Osteoblast (primary cell): ENCODE data around the gene CEP170B. TPM values are rescaled to one million over a fixed set of nuclear protein-coding genes. Genes with fewer than 3 reads are reported as not detected.
"Not testable (repeated sequence)": the region's sequence is repeated elsewhere in the genome, so short reads cannot be mapped to it uniquely, and the experiment has no call there.

Experiments
- DNase-seq: peaks from one replicate; pipeline ENCODE4 v3.0.0; 2011; ENCODE audit warnings: low spot score, mixed read lengths; ENCODE audit not compliant: insufficient read length; ENCODE audit errors: missing footprints
- H2AFZ ChIP-seq: 2 replicates; pipeline ENCODE4 v1.6.0; 2011; ENCODE audit warnings: mild to moderate bottlenecking, low read length
- H3K27ac ChIP-seq: 2 replicates; pipeline ENCODE4 v1.5.1; 2011; ENCODE audit warnings: mild to moderate bottlenecking, low read depth, low read length, moderate library complexity
- H3K27me3 ChIP-seq: 2 replicates; pipeline ENCODE4 v1.6.0; 2012; ENCODE audit warnings: mild to moderate bottlenecking, control low read depth, inconsistent platforms, low read length, moderate library complexity; ENCODE audit not compliant: insufficient read depth
- H3K36me3 ChIP-seq: 2 replicates; pipeline ENCODE4 v1.5.1; 2011; ENCODE audit warnings: mild to moderate bottlenecking, low read length, control low read depth, moderate library complexity; ENCODE audit not compliant: insufficient read depth
- H3K4me1 ChIP-seq: 2 replicates; pipeline ENCODE4 v1.5.1; 2011; ENCODE audit warnings: mild to moderate bottlenecking, low read length, control low read depth, moderate library complexity; ENCODE audit not compliant: insufficient read depth
- H3K4me2 ChIP-seq: 2 replicates; pipeline ENCODE4 v1.6.0; 2011; ENCODE audit warnings: mild to moderate bottlenecking, low read length; ENCODE audit not compliant: insufficient read depth
- H3K4me3 ChIP-seq: fragments of 200-600 bp; sonication (generic); 3 replicates; pipeline ENCODE4 v1.5.1; 2012; ENCODE audit warnings: mild to moderate bottlenecking, low read length, inconsistent platforms; ENCODE audit not compliant: insufficient read depth
- H3K79me2 ChIP-seq: 2 replicates; pipeline ENCODE4 v1.6.0; 2012; ENCODE audit warnings: mild to moderate bottlenecking, low read length, control low read depth, inconsistent platforms; ENCODE audit not compliant: insufficient read depth
- H3K9me3 ChIP-seq: 2 replicates; pipeline ENCODE4 v1.5.1; 2011; ENCODE audit warnings: low read depth, low read length, control low read depth
- H4K20me1 ChIP-seq: 2 replicates; pipeline ENCODE4 v1.6.0; 2012; ENCODE audit warnings: mild to moderate bottlenecking, low read length, control low read depth; ENCODE audit not compliant: insufficient read depth
- CTCF ChIP-seq: IDR thresholded peaks from 2 replicates; pipeline ENCODE4 v1.5.1; 2011; ENCODE audit warnings: mild to moderate bottlenecking, low read depth, low read length, moderate library complexity; ENCODE audit errors: extremely low read depth
- total RNA-seq: library from RNA; depleted of rRNA; stranded (reverse); fragments of >200 nt; gene quantifications from 2 replicates; pipeline ENCODE4 v1.2.3, GENCODE V29; 2012

The CEP170B gene
- total RNA-seq, 1 donor, result 21.0 TPM

DNA sequence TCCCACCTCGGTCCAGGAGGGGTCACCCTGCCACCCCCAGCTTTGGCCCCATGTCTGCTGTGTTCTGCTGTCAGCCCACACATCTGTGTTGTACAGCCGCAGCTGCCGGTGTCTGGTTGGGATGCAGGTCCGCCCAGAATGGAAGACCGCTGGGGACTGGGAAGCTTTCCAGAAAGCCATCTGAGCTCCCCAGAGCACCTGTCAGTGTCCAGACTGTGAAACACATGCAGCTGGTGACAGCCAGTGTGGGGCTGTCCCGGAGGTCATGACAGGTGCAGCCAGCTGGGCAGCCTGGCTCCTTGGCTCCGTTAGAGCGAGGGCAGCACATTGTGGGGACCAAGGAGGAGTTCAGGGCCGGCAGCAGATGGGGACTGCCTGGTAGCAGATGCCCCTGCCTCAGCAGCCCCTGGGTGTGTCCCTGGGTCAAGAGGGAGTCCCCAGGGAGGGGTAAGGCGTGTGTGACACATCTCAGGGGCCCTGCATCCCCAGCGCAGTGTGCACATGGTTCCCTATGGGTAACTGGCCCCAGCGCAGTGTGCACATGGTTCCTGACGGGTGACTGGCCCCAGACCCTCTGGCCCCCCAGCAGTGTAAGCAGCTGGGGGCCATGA, 16.4 kb downstream of the CEP170B start:
- Histone ChIP-seq H3K27me3 (no peaks in the 10 kb centered on the region), H3K4me3 (no peak overlapping the region), H3K36me3 (peaks cover 18% of the 10 kb centered on the region), H4K20me1 (peaks cover 16% of the 10 kb centered on the region), H3K4me1 (no peaks in the 10 kb centered on the region), H3K27ac (no peak overlapping the region), H2AFZ (no peak overlapping the region), H3K4me2 (no peak overlapping the region), H3K9me3 (no peaks in the 10 kb centered on the region), H3K79me2 (peaks cover 2% of the 10 kb centered on the region)
- DNase-seq, result peak; percentile 85
- TF ChIP-seq CTCF, result no peak

GRCh38 chr14:104882325-104882973, 17.4 kb downstream of the CEP170B start:
- H3K9me3 ChIP-seq, result no peaks in the 10 kb centered on the region
- no peaks in the 10 kb centered on the region for H3K27me3 ChIP-seq
- H3K79me2 ChIP-seq, result no peaks in the 10 kb centered on the region
- peak; percentile 92 for DNase-seq
- peaks cover 7% of the 10 kb centered on the region for H4K20me1 ChIP-seq
- no peak overlapping the region for H3K4me3 ChIP-seq
- no peak overlapping the region for H3K27ac ChIP-seq
- H3K36me3 ChIP-seq, result peaks cover 15% of the 10 kb centered on the region
- H3K4me2 ChIP-seq, result no peak overlapping the region
- H2AFZ ChIP-seq, result no peak overlapping the region
- no peaks in the 10 kb centered on the region for H3K4me1 ChIP-seq
- TF ChIP-seq CTCF, result no peak

- H3K27ac ChIP-seq, result no peak overlapping the region
- DNase-seq, result peak; percentile 87
- peaks cover 17% of the 10 kb centered on the region for H3K36me3 ChIP-seq
- peaks cover 7% of the 10 kb centered on the region for H4K20me1 ChIP-seq
- H2AFZ ChIP-seq, result no peak overlapping the region
- H3K79me2 ChIP-seq, result no peaks in the 10 kb centered on the region
- no peaks in the 10 kb centered on the region for H3K9me3 ChIP-seq
- H3K27me3 ChIP-seq, result no peaks in the 10 kb centered on the region
- TF ChIP-seq CTCF, result no peak
- no peaks in the 10 kb centered on the region for H3K4me1 ChIP-seq
- H3K4me2 ChIP-seq, result no peak overlapping the region
- no peak overlapping the region for H3K4me3 ChIP-seq
Measured at GRCh38 chr14:104882991-104883660, 18.1 kb downstream of the CEP170B start.

GRCh38 chr14:104883681-104884361, 18.8 kb downstream of the CEP170B start:
- Histone ChIP-seq H4K20me1 (peaks cover 7% of the 10 kb centered on the region), H3K36me3 (peaks cover 11% of the 10 kb centered on the region), H3K27me3 (no peaks in the 10 kb centered on the region), H3K79me2 (no peaks in the 10 kb centered on the region), H3K4me1 (no peaks in the 10 kb centered on the region), H3K4me3 (no peak overlapping the region), H2AFZ (no peak overlapping the region), H3K9me3 (no peaks in the 10 kb centered on the region), H3K27ac (no peak overlapping the region), H3K4me2 (no peak overlapping the region)
- no peak for TF ChIP-seq CTCF
- peak; percentile 80 for DNase-seq

GRCh38 chr14:104884381-104884780, 19.3 kb downstream of the CEP170B start:
- H3K27ac ChIP-seq, DNase-seq, H3K9me3 ChIP-seq, H3K27me3 ChIP-seq, H3K4me2 ChIP-seq, H3K4me1 ChIP-seq, H4K20me1 ChIP-seq, H3K79me2 ChIP-seq, H3K4me3 ChIP-seq, H2AFZ ChIP-seq: not testable (repeated sequence)
- peaks cover 11% of the 10 kb centered on the region for H3K36me3 ChIP-seq
